Measurements from ENCODE around the gene SPEM2.

SPEM2 gene

GRCh38 chr17:7444682-7445618, 19.5 kb downstream of the SPEM2 start, which contains the start of gene CHRNB1:
Gene CHRNB1 (plus strand): TSS chr17:7445061. CDS start chr17:7445128, 67 bp downstream.
- peak in 2 of 3 donors; percentile 64 to 72 for DNase-seq
- peaks cover 4 to 73% (median 37%) of the 10 kb centered on the region in 5 experiments for H3K27me3 ChIP-seq (replicated peaks in 2 of 5; ENCODE audit: control insufficient read depth in 4 of 5, insufficient read depth in 5 of 5, low read length in 4 of 5)

GRCh38 chr17:7445619-7445968, 20.2 kb downstream of the SPEM2 start:
- no peak overlapping the region for H3K27ac ChIP-seq (ENCODE audit: insufficient read depth in 1 of 2, low read depth in 1 of 2, low read length in 2 of 2, poor library complexity in 1 of 2, severe bottlenecking in 2 of 2)
- peaks cover 3 to 26% (median 23%) of the 10 kb centered on the region in 4 experiments for H3K4me1 ChIP-seq (ENCODE audit: control extremely low read depth in 1 of 4, control insufficient read depth in 4 of 4, insufficient read depth in 4 of 4, low read length in 3 of 4)
- no peaks in the 10 kb centered on the region for H3K36me3 ChIP-seq (ENCODE audit: control insufficient read depth in 4 of 4, insufficient read depth in 4 of 4, low read length in 3 of 4)
- no peaks in the 10 kb centered on the region for H3K9me3 ChIP-seq (ENCODE audit: control extremely low read depth in 1 of 5, control insufficient read depth in 4 of 5, insufficient read depth in 2 of 5, low read depth in 1 of 5, low read length in 4 of 5)
- DNase-seq = peak in 2 of 3 donors; percentile 45 to 56
- peak overlapping the region; percentile 23 to 74 (median 61) for H3K4me3 ChIP-seq (ENCODE audit: control insufficient read depth in 1 of 7, extremely low read depth in 1 of 7, insufficient read depth in 4 of 7, low read depth in 2 of 7, low read length in 6 of 7)
- WGBS (ENCODE audit: insufficient coverage) = 0% methylated on average over 11 of the region's 16 CpGs
- CTCF ChIA-PET = interaction anchor here (1.0 to 2.4 kb wide), 4 partner anchors 9 to 115 kb away, joined by 3 to 10 read pairs (median 4); no protein-coding TSS in a partner anchor
- peaks cover 4 to 68% (median 37%) of the 10 kb centered on the region in 5 experiments for H3K27me3 ChIP-seq (replicated peaks in 2 of 5; ENCODE audit: control insufficient read depth in 4 of 5, insufficient read depth in 5 of 5, low read length in 4 of 5)
- POLR2A ChIA-PET = interaction anchor here (0.6 to 1.5 kb wide), 5 partner anchors 10 to 41 kb away, joined by 3 to 4 read pairs (median 3); partner anchors contain the start of gene POLR2A

More at GRCh38 chr17:7444682-7445618, 19.5 kb downstream of the SPEM2 start, which contains the start of gene CHRNB1:
- Histone ChIP-seq H3K4me1 (ENCODE audit: control extremely low read depth in 1 of 4, control insufficient read depth in 4 of 4, insufficient read depth in 4 of 4, low read length in 3 of 4) (peaks cover 3 to 32% (median 29%) of the 10 kb centered on the region in 4 experiments), H3K27ac (ENCODE audit: insufficient read depth in 1 of 2, low read depth in 1 of 2, low read length in 2 of 2, poor library complexity in 1 of 2, severe bottlenecking in 2 of 2) (no peak within 1 kb of the TSS), H3K9me3 (ENCODE audit: control extremely low read depth in 1 of 5, control insufficient read depth in 4 of 5, insufficient read depth in 2 of 5, low read depth in 1 of 5, low read length in 4 of 5) (no peaks in the 10 kb centered on the region), H3K4me3 (ENCODE audit: control insufficient read depth in 1 of 7, extremely low read depth in 1 of 7, insufficient read depth in 4 of 7, low read depth in 2 of 7, low read length in 6 of 7) (peak within 1 kb of the TSS; percentile 23 to 74 (median 61)), H3K36me3 (ENCODE audit: control insufficient read depth in 4 of 4, insufficient read depth in 4 of 4, low read length in 3 of 4) (no peaks in the 10 kb centered on the region)
- WGBS (ENCODE audit: insufficient coverage) = under 1% methylated on average over 50 of the region's 51 CpGs
- CTCF ChIA-PET = interaction anchor here (0.6 to 5.6 kb wide), 6 partner anchors 9 to 1019 kb away, joined by 3 to 40 read pairs (median 4); no protein-coding TSS in a partner anchor
- POLR2A ChIA-PET = interaction anchor here (0.7 to 1.6 kb wide), 5 partner anchors 11 to 41 kb away, joined by 3 to 5 read pairs (median 3); partner anchors contain the start of gene POLR2A

DNA sequence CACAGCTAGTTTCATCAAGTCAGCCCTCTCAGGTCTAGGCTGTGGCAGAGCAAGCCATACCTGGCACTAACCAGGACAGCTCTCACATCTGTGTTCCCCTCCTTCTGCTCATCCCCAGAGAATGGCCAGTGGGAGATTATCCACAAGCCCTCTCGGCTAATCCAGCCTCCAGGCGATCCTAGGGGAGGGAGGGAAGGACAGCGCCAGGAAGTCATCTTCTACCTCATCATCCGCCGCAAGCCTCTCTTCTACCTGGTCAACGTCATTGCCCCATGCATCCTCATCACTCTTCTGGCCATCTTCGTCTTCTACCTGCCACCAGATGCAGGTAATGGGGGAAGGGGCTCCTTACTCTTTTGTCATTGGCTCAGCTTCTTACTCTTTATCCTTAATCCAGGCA, 23.0 kb downstream of the SPEM2 start:
- POLR2A ChIA-PET = interaction anchor here (2.0 kb wide), 1 partner anchor 36 kb away, joined by 6 read pairs; the partner anchor contains the start of gene POLR2A
- DNase-seq = no peak
- Histone ChIP-seq H3K27ac (ENCODE audit: insufficient read depth in 1 of 2, low read depth in 1 of 2, low read length in 2 of 2, poor library complexity in 1 of 2, severe bottlenecking in 2 of 2) (no peak overlapping the region), H3K36me3 (ENCODE audit: control insufficient read depth in 4 of 4, insufficient read depth in 4 of 4, low read length in 3 of 4) (no peaks in the 10 kb centered on the region), H3K9me3 (ENCODE audit: control extremely low read depth in 1 of 5, control insufficient read depth in 4 of 5, insufficient read depth in 2 of 5, low read depth in 1 of 5, low read length in 4 of 5) (no peaks in the 10 kb centered on the region), H3K4me3 (ENCODE audit: control insufficient read depth in 1 of 7, extremely low read depth in 1 of 7, insufficient read depth in 4 of 7, low read depth in 2 of 7, low read length in 6 of 7) (no peak overlapping the region), H3K4me1 (ENCODE audit: control extremely low read depth in 1 of 4, control insufficient read depth in 4 of 4, insufficient read depth in 4 of 4, low read length in 3 of 4) (peaks cover 3 to 19% (median 16%) of the 10 kb centered on the region in 4 experiments), H3K27me3 (replicated peaks in 2 of 5; ENCODE audit: control insufficient read depth in 4 of 5, insufficient read depth in 5 of 5, low read length in 4 of 5) (peaks cover 4 to 50% (median 28%) of the 10 kb centered on the region in 5 experiments)
- 95% methylated on average over 4 of the region's 7 CpGs for WGBS (ENCODE audit: insufficient coverage)
- CTCF ChIA-PET = interaction anchor here (1.9 kb wide), 1 partner anchor 12 kb away, joined by 6 read pairs; no protein-coding TSS in a partner anchor

DNA sequence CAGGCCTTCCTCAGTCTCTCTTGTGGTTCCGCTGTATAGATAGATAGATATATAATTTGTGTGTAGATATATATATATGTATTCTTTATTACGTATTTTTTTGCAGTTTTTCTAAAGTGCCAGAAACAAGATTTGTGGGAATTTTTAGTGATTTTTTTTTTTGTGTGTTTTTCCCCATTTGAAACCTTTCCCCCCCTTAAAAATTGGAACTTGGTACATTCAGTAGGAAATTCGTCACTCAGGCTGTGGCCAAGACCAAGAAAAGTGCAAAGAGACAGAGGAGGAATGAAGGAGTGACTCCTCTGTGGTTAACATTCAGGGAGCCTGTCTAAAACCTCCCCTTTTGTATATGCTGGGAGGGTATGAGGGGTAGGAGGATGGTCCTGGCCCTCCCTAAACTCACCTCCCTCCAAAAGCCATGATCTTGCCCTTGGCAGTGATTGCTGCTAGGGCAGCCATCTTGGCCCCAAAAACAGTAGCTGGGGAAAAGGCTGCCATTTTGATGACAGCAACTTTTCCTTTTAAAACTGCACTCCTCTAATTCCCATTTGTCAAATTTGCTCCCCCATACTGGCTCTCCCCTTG, 34.6 kb downstream of the SPEM2 start:
- no CpG with 5 or more reads among the region's 3 CpGs for WGBS (ENCODE audit: insufficient coverage)
- Histone ChIP-seq H3K36me3 (ENCODE audit: control insufficient read depth in 4 of 4, insufficient read depth in 4 of 4, low read length in 3 of 4) (peaks cover 0 to 33% (median 24%) of the 10 kb centered on the region in 4 experiments), H3K27ac (ENCODE audit: insufficient read depth in 1 of 2, low read depth in 1 of 2, low read length in 2 of 2, poor library complexity in 1 of 2, severe bottlenecking in 2 of 2) (no peak overlapping the region), H3K4me1 (ENCODE audit: control extremely low read depth in 1 of 4, control insufficient read depth in 4 of 4, insufficient read depth in 4 of 4, low read length in 3 of 4) (peaks cover 0 to 16% (median 8%) of the 10 kb centered on the region in 4 experiments), H3K4me3 (ENCODE audit: control insufficient read depth in 1 of 7, extremely low read depth in 1 of 7, insufficient read depth in 4 of 7, low read depth in 2 of 7, low read length in 6 of 7) (no peak overlapping the region), H3K9me3 (ENCODE audit: control extremely low read depth in 1 of 5, control insufficient read depth in 4 of 5, insufficient read depth in 2 of 5, low read depth in 1 of 5, low read length in 4 of 5) (no peaks in the 10 kb centered on the region), H3K27me3 (replicated peaks in 2 of 5; ENCODE audit: control insufficient read depth in 4 of 5, insufficient read depth in 5 of 5, low read length in 4 of 5) (no peaks in the 10 kb centered on the region)
- ChIA-PET POLR2A (no interaction called here), CTCF (interaction anchor here (1.2 to 2.4 kb wide), 2 partner anchors 15 to 23 kb away, joined by 5 to 20 read pairs; no protein-coding TSS in a partner anchor)
- no peak for DNase-seq

- Histone ChIP-seq H3K36me3 (ENCODE audit: control insufficient read depth in 4 of 4, insufficient read depth in 4 of 4, low read length in 3 of 4) (peaks cover 0 to 40% (median 28%) of the 10 kb centered on the region in 4 experiments), H3K4me1 (ENCODE audit: control extremely low read depth in 1 of 4, control insufficient read depth in 4 of 4, insufficient read depth in 4 of 4, low read length in 3 of 4) (peaks cover 0 to 8% (median 6%) of the 10 kb centered on the region in 4 experiments), H3K27me3 (replicated peaks in 2 of 5; ENCODE audit: control insufficient read depth in 4 of 5, insufficient read depth in 5 of 5, low read length in 4 of 5) (no peaks in the 10 kb centered on the region), H3K4me3 (ENCODE audit: control insufficient read depth in 1 of 7, extremely low read depth in 1 of 7, insufficient read depth in 4 of 7, low read depth in 2 of 7, low read length in 6 of 7) (no peak overlapping the region), H3K27ac (ENCODE audit: insufficient read depth in 1 of 2, low read depth in 1 of 2, low read length in 2 of 2, poor library complexity in 1 of 2, severe bottlenecking in 2 of 2) (no peak overlapping the region), H3K9me3 (ENCODE audit: control extremely low read depth in 1 of 5, control insufficient read depth in 4 of 5, insufficient read depth in 2 of 5, low read depth in 1 of 5, low read length in 4 of 5) (no peaks in the 10 kb centered on the region)
- CTCF ChIA-PET = interaction anchor here (0.9 to 2.4 kb wide), 2 partner anchors 9 to 14 kb away, joined by 5 to 20 read pairs; no protein-coding TSS in a partner anchor
- 100% methylated on average over 4 of the region's 7 CpGs for WGBS (ENCODE audit: insufficient coverage)
- POLR2A ChIA-PET = interaction anchor here (0.7 to 3.3 kb wide), 4 partner anchors 15 to 24 kb away, joined by 3 to 12 read pairs (median 4); partner anchors contain the start of genes POLR2A and ZBTB4
- DNase-seq = no peak
Observed at GRCh38 chr17:7460850-7461660, 35.6 kb downstream of the SPEM2 start.

All from common myeloid progenitor, CD34-positive (primary cell).